Lower leg skin (tissue), 3 donors: ENCODE measurements around the gene LYZL4.

Source experiments
- CTCF ChIP-seq, 3 donors: fragments of 450-650 bp; IDR thresholded peaks; one replicate each; pipeline ENCODE4 v1.5.1; 2016; ENCODE audit warnings: antibody characterized with exemption in 3 of 3, mild to moderate bottlenecking in 3 of 3, moderate library complexity in 2 of 3
- POLR2A ChIP-seq, 2 donors: fragments of 450-650 bp; IDR thresholded peaks; one replicate each; pipeline ENCODE4 v1.6.1; 2016 to 2017; ENCODE audit warnings: antibody characterized with exemption in 2 of 2, mild to moderate bottlenecking in 1 of 2, moderate library complexity in 1 of 2

DNA sequence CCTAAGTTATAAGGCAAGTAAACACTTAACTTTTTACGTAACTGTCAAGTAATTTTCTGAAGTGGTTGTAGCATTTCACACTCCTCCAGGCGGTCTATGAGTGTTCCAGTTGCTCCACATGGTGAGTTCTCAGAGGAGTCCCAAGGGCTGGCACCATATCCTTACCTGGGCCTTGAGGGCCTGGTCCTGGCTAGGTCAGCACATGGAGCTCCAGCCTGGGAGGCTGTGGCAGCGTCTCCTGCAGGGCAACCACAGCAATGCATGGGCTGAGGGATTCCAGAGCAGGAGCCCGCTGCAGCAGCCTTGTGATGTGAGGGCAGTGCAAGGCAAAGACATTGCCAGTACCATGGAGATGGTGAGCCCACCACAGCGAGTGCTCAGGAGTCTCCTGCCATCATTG, 32.2 kb upstream of the LYZL4 start:
- TF ChIP-seq CTCF (IDR thresholded peaks at IDR 0.05) = no peak
- TF ChIP-seq POLR2A (IDR thresholded peaks at IDR 0.05) = no peak
